Thoracic aorta (tissue), 2 donors: ENCODE data around the gene MYOM1. TPM values are rescaled to one million over a fixed set of nuclear protein-coding genes. Genes with fewer than 3 reads are reported as not detected.

ENCODE experiments used
- ATAC-seq: fragments of 150-250 bp; one replicate; pipeline ENCODE4 v1.8.0; 2017; ENCODE audit warnings: low read depth; ENCODE audit not compliant: insufficient number of reproducible peaks, low FRiP score
- DNase-seq: peaks from one replicate; pipeline ENCODE4 v3.0.0-alpha.2; 2020; ENCODE audit warnings: low spot score
- H3K27ac ChIP-seq, 2 donors: fragments of 200-600 bp; sonication (generic); 1 replicate in 1 of 2; 2 replicates in 1 of 2; pipeline ENCODE4 v1.5.1; 2016; ENCODE audit warnings: mild to moderate bottlenecking in 2 of 2, moderate library complexity in 2 of 2
- H3K27me3 ChIP-seq: fragments of 200-600 bp; sonication (generic); replicated peaks from 2 replicates; pipeline ENCODE4 v1.6.0; 2016; ENCODE audit warnings: mild to moderate bottlenecking; ENCODE audit not compliant: insufficient read depth
- H3K36me3 ChIP-seq: fragments of 200-600 bp; sonication (generic); one replicate; pipeline ENCODE4 v1.5.1; 2016
- H3K4me1 ChIP-seq, 2 donors: fragments of 200-600 bp; sonication (generic); 1 replicate in 1 of 2; 2 replicates in 1 of 2; pipeline versions ENCODE4 v1.5.1 to v1.6.0; 2016; ENCODE audit warnings: low read depth in 2 of 2, mild to moderate bottlenecking in 1 of 2; ENCODE audit not compliant: control insufficient read depth in 1 of 2
- H3K4me3 ChIP-seq: fragments of 200-600 bp; sonication (generic); 2 replicates; pipeline ENCODE4 v1.5.1; 2016; ENCODE audit warnings: mild to moderate bottlenecking
- H3K9me3 ChIP-seq: fragments of 200-600 bp; sonication (generic); 2 replicates; pipeline ENCODE4 v1.5.1; 2016
- CTCF ChIP-seq: fragments of 200-600 bp; sonication (generic); IDR thresholded peaks from one replicate; pipeline ENCODE4 v1.5.1; 2019; ENCODE audit warnings: antibody characterized with exemption
- total RNA-seq, 2 donors: library from RNA; depleted of rRNA; stranded (reverse); fragments of >200 nt; gene quantifications; one replicate each; pipeline versions ENCODE4 v1.1.0 to v1.2.3, GENCODE V29; 2016

The MYOM1 gene
- total RNA-seq, 2 donors from 2014 or later: 16.1 to 27.2 TPM

GRCh38 chr18:3152294-3152693, 67.5 kb downstream of the MYOM1 start:
- Histone ChIP-seq H3K27me3 (no peaks in the 10 kb centered on the region), H3K9me3 (no peaks in the 10 kb centered on the region), H3K4me3 (no peak overlapping the region), H3K4me1 (peaks cover 28 to 40% of the 10 kb centered on the region in 2 donors), H3K36me3 (peaks cover 5% of the 10 kb centered on the region), H3K27ac (peak overlapping the region in 1 of 2 donors; percentile 37)
- ATAC-seq: no peak
- no peak for TF ChIP-seq CTCF
- DNase-seq: no peak

- H3K27me3 ChIP-seq: no peaks in the 10 kb centered on the region
- H3K4me1 ChIP-seq: peaks cover 28 to 33% of the 10 kb centered on the region in 2 donors
- H3K9me3 ChIP-seq: no peaks in the 10 kb centered on the region
- ATAC-seq (no peak), DNase-seq (no peak)
- peaks cover 5% of the 10 kb centered on the region for H3K36me3 ChIP-seq
- peak; percentile 75 for TF ChIP-seq CTCF
- H3K27ac ChIP-seq: no peak overlapping the region
- H3K4me3 ChIP-seq: no peak overlapping the region
These were observed 68.1 kb downstream of the MYOM1 start for GRCh38 chr18:3151399-3152264.

GRCh38 chr18:3150688-3151087, 69.1 kb downstream of the MYOM1 start:
- H3K36me3 ChIP-seq: peaks cover 5% of the 10 kb centered on the region
- ATAC-seq: no peak
- peaks cover 19 to 24% of the 10 kb centered on the region in 2 donors for H3K4me1 ChIP-seq
- H3K9me3 ChIP-seq: no peaks in the 10 kb centered on the region
- no peak for DNase-seq
- TF ChIP-seq CTCF: no peak
- no peak overlapping the region for H3K4me3 ChIP-seq
- no peak overlapping the region for H3K27ac ChIP-seq
- H3K27me3 ChIP-seq: no peaks in the 10 kb centered on the region

- Histone ChIP-seq H3K4me3 (no peak overlapping the region), H3K27me3 (no peaks in the 10 kb centered on the region), H3K4me1 (peaks cover 19 to 21% of the 10 kb centered on the region in 2 donors), H3K27ac (no peak overlapping the region), H3K36me3 (peaks cover 5% of the 10 kb centered on the region), H3K9me3 (no peaks in the 10 kb centered on the region)
- TF ChIP-seq CTCF: no peak
- no peak for DNase-seq
- ATAC-seq: no peak
These were observed 69.5 kb downstream of the MYOM1 start for GRCh38 chr18:3150274-3150673.

- Histone ChIP-seq H3K27me3 (no peaks in the 10 kb centered on the region), H3K9me3 (no peaks in the 10 kb centered on the region), H3K27ac (no peak overlapping the region), H3K4me1 (peaks cover 13% of the 10 kb centered on the region in 2 donors), H3K36me3 (peaks cover 5% of the 10 kb centered on the region), H3K4me3 (no peak overlapping the region)
- no peak for ATAC-seq
- TF ChIP-seq CTCF: no peak
- no peak for DNase-seq
These were observed 70.7 kb downstream of the MYOM1 start for GRCh38 chr18:3148930-3149535.
